Uterus (tissue), 2 donors: ENCODE results near the gene ZC3H7A.

Experiments used
- CTCF ChIP-seq, 4 experiments: fragments of 200-600 bp in 2 of 4; fragments of 450-650 bp in 2 of 4; sonication (generic) in 2 of 4; IDR thresholded peaks; one replicate each; pipeline ENCODE4 v1.5.1; 2016 to 2019; ENCODE audit warnings: antibody characterized with exemption in 4 of 4, mild to moderate bottlenecking in 2 of 4, moderate library complexity in 1 of 4
- POLR2A ChIP-seq, 2 donors: fragments of 450-650 bp; IDR thresholded peaks; one replicate each; pipeline ENCODE4 v1.6.1; 2016; ENCODE audit warnings: antibody characterized with exemption in 2 of 2, mild to moderate bottlenecking in 1 of 2, moderate library complexity in 1 of 2

GRCh38 chr16:11797957-11798299 lies 870 bp upstream of the ZC3H7A start:
- TF ChIP-seq CTCF (IDR thresholded peaks at IDR 0.05) (no peak), POLR2A (IDR thresholded peaks at IDR 0.05) (no peak)
